Eye (tissue), 1 donor: Measurements from ENCODE around the gene HYCC1.
"Not testable (repeated sequence)": the region's sequence is repeated elsewhere in the genome, so short reads cannot be mapped to it uniquely, and the experiment has no call there.

Experiments used
- DNase-seq: peaks from one replicate; pipeline ENCODE4 v3.0.0-alpha.2; 2015

HYCC1 gene

DNA sequence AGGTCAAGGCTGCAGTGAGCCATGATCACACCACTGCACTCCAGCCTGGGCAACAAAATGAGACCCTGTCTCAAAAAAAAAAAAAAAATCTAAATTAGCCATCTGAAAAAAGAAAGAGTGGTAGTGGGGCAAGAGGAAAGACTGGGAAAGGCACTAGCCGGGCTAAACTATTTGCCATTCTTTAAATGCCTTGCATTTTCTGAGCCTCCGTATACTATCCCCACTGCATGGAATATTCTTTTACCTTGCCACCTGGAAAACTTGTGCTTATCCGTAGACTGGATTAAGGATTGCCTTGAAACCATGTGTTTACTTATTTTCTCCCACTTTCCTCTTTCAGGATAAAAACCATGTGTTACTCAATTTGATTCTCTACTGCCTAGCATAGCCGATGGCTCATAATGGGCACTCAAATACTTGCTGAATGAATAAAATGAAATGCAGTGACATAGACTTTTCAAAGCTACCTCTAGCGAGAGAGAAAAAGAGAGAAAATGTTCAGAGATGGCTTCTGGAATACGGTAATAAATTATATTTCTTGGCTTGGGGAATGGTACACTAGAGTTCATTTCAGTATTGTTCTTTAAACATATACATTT, 30.6 kb downstream of the HYCC1 start:
- no peak for DNase-seq

DNA sequence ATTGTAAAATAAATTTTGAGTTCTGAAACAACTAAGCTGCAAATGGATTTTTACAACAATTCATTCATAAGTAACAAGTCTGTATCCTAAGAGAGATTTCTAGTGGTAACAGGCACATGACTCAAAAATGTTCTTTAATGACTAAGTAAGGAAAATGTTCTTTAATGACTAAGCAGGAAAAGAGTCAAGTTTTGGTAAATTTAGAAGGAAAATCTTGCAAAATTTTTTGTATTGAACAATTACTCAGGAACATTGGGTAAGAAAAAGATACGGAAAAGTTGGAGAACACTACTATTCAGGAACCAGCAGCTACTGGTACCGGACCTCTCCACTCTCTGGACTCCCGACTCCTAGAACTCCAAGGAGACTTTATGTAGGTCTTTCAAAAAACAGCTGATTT, 33.5 kb downstream of the HYCC1 start:
- DNase-seq: no peak

DNA sequence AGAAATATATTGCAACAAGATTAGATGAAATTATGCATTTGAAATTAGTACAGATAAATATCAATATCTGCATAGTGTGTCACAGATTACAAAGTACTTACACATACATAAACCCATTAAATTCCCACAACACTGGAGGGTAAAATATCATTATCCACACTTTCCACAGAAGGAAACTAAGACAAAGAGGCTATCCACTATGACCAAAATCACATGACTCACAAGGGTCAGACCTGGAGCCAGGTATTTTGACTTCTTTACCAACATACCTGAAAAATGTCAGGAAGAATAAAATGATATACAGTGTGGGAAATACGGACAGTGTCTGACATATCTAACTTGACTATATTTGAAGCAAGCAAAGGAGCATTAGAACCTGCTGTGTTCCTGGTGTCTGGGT, 34.1 kb downstream of the HYCC1 start:
- DNase-seq: no peak

- no peak for DNase-seq
These were observed 34.7 kb downstream of the HYCC1 start for GRCh38 chr7:22979251-22979650.

DNA sequence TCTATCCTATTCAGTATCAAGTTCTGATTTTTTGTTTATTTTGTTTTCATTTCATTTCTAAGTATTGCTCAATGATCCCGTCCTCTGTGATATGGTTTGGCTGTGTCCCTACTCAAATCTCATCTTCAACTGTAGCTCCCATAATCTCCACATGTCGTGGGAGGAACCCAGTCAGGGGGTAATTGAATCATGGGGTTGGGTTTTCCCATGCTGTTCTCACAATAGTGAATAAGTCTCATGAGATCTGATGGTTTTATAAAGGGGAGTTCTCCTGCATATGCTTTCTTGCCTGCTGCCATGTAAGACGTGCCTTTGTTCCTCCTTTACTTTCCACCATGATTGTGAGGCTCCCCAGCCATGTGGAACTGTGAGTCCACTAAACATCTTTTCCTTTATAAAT, 39.3 kb downstream of the HYCC1 start:
- not testable (repeated sequence) for DNase-seq

DNA sequence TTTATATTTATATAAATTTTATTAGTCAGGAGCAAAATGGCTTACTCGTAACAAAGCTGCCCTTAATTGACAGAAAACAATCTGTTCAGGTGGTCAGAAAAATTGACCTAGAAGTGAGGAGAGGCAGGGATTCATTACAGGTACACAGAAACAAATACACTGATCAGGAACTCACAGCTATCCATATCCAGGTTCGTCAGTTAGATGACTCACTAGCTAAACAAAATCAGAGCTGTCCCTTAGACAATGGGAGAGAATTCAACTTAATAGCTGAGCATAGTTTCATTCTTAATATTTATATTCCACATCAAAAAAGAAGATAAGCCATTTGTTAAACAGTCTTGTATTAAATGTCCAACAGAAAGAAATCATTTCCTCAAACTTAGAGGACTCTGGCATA, 41.7 kb downstream of the HYCC1 start:
- DNase-seq: no peak

- no peak for DNase-seq
These were observed 44.9 kb downstream of the HYCC1 start for GRCh38 chr7:22969010-22969431.
